ENCODE measurements around the gene VPS4A.
A peak's percentile ranks its signal among the peaks of the same experiment; 100 is the strongest.
"Not testable (repeated sequence)": the region's sequence is repeated elsewhere in the genome, so short reads cannot be mapped to it uniquely, and the experiment has no call there.

VPS4A gene

GRCh38 chr16:69310653-69311532, at the start of gene VPS4A:
Gene VPS4A (plus strand): TSS chr16:69311350. CDS start chr16:69311512, 162 bp downstream.
- DNase-seq = peak; percentile 97 to 98

- no peak for DNase-seq
These were observed 44.7 kb upstream of the VPS4A start for GRCh38 chr16:69266334-69267063.

DNA sequence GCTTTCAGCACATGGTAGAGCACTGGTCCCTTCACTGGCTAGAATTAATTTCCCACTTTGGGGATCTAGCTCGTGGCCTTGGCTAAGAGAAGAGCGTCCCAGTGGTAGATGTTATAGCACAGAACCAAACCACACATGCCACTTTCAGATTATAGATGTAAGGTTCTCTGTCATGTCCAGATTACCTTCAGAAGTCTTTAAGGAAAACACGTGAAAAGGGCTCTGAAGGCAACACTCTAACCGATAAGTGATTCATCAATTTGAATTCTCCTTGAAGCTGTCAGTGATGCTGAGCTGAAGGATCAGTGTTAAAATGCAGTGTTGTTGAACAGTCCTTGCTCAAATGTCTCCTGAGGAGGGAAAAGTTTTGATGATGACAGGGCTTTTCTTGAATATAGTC, 43.5 kb upstream of the VPS4A start:
- DNase-seq = no peak

DNA sequence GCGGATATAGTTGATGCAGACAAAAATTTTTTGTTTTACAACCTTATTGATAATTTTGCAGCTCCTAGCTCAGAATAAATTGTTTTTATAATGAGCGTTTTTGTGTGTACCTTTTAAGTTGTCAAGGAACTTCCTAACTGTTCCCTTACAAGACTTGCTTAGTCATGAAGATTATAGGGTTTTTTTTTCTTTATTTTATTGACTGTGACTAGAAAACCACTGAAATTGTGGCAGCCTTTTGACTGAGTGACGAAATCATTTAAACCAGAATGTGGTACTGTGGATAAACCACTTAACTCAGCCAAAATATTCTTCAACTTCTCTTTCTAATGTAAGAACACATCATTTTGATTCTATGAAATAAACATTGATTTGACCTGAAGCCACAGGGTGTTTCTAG, 40.8 kb upstream of the VPS4A start:
- no peak for DNase-seq

- no peak for DNase-seq
These were observed 40.3 kb upstream of the VPS4A start for GRCh38 chr16:69270831-69271230.

DNA sequence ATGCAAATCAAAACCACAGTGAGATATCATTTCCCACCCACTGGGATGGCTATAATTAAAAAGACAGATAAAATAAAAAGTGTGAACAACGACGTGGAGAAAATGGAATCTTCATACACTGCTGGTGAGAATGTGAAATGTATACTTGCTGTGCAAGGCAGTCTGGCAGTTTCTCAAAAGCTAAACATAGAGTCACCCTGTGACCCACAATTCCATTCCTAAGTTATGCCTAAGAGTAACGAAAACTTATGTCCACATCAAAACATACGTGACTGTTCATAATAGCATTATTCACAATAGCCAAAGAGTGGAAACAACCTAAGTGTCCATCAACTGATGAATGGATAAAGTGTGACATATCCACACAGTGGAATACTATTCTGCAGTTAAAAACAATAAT, 38.1 kb upstream of the VPS4A start:
- DNase-seq = no peak

DNA sequence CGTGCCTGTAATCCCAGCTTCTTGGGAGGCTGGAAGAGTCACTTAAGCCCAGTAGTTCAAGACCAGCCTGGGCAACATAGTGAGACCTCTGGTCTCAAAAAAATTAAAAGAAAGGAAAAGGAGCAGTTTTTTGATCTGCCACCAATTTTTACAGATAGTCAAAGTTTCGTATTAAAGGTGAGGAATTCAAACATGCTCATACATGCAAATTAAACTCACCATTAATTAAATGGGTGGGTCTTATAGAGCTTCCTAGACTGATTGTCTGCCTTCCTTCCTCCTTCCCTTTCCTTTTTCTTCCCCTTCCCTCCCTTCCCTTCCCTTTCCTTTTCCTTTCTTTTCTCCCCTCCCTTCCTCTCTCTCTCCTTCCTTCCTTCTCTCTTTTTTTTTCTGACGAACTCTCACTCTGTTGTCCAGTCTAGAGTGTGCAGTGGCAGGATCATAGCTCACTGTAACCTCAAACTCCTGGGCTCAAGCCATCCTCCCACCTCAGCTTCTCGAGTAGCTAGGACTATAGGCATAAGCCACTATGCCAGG, 36.4 kb upstream of the VPS4A start:
- DNase-seq = no peak

- DNase-seq = no peak
These were observed 34.7 kb upstream of the VPS4A start for GRCh38 chr16:69276148-69277115.

DNA sequence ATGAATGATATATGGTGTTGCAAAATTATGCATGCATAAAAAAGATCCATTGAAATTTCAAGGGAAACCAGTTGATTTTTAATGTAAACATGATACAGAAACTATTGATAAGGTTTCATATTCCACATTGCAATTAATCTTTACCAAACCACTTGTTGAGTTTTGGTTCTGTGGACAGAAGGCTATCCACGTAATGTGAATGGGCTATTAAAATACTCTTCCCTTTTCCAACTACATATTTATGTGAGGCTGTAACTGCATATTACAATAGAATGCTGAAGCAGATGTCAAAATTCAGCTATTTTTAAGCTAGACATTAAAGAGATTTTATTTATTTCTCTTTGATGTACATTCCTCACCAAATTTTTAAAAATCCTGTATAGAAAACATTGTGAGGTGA, 33.7 kb upstream of the VPS4A start:
- no peak for DNase-seq

DNA sequence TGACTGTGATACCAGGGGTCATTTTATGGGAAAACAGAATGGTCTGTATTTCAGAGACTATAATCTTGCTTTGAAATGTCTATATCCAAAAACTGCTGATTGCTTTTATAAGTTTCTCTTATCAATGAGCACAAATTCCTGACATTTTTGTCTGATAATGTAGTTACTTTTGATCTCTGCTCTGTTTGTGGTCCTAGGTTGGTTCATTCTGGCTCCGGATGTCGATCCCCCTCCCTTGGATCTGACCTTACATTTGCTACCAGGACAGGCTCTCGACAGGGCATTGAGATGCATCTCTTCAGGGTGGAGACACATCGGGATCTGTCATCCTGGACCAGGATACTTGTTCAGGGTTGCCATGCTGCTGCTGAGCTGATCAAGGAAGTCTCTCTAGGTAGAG, 27.3 kb upstream of the VPS4A start:
- DNase-seq = no peak

GRCh38 chr16:69285240-69285639, 25.9 kb upstream of the VPS4A start:
- no peak for DNase-seq

- DNase-seq = peak; percentile 44 to 66
These were observed 24.0 kb upstream of the VPS4A start for GRCh38 chr16:69286941-69287713.

DNA sequence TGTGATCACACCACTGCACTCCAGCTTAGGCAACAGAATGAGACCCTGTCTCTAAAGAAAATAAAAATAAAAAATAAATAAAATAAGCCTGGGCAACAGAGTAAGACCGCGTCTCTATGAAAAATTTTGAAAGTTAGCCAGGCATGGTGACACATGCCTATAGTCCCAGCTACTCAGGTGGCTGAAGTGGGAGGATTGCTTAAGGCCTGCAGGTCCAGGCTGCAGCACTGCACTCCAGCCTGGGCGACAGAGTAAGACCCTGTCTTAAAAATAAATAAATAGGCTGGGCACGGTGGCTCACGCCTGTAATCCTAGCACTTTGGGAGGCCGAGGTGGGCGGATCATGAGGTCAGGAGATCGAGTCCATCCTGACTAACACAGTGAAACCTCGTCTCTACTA, 19.5 kb upstream of the VPS4A start:
- DNase-seq = not testable (repeated sequence)

- no peak for DNase-seq
These were observed 17.7 kb upstream of the VPS4A start for GRCh38 chr16:69293401-69293800.

DNA sequence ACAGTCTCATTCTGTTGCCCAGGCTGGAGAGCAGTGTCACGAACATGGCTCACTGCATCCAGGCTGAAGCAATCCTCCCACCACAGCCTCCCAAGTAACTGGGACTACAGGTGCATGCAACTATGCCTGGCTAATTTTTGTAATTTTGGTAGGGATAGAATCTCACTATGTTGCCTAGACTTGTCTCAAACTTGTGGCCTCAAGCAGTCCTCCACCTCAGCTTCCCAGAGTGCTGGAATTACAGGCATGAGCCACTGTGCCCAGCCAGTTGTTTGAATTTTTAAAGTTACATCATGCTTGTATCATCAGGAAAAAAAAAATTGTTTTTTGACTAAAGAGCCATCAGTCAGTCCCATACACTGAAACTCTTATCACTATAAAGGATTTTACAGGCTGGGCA, 17.1 kb upstream of the VPS4A start:
- no peak for DNase-seq

DNA sequence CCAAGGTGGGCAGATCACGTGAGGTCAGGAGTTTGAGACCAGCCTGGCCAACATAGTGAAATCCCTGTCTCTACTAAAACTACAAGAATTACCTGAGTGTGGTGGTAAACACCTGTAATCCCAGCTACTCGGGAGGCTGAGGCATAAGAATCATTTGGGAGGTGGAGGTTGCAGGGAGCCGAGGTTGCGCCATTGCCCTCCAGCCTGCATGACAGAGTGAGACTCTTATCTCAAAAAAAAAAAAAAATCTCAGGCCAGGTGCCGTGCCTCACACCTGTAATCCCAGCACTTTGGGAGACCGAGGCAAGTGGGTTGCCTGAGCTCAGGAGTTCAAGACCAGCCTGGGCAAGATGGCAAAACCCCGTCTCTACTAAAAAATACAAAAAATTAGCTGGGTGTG, 14.4 kb upstream of the VPS4A start:
- DNase-seq = not testable (repeated sequence)

GRCh38 chr16:69298261-69298660, 12.9 kb upstream of the VPS4A start:
- DNase-seq = no peak

DNA sequence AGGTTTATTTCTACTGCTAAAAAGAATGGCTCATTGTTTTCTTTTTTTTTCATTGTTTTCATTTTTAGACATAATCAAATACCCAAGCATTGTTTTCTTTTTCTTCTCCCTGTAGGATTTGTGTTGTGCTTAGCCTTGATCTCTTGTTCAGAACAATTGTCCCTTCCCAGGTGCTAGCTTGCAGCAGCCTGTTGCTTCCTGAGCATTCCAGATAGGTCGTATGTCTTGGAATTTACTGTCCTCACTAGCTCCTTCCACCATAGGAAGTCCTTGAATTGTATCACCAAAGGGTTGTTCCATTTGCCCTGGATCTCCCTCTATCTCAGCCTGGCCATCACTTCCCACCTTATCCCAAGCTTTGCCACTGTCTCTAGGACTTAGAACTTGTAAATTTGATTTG, 10.0 kb upstream of the VPS4A start:
- no peak for DNase-seq

- DNase-seq = no peak
These were observed 9.3 kb upstream of the VPS4A start for GRCh38 chr16:69301861-69302260.

- DNase-seq = no peak
These were observed 8.8 kb upstream of the VPS4A start for GRCh38 chr16:69302301-69302700.

DNA sequence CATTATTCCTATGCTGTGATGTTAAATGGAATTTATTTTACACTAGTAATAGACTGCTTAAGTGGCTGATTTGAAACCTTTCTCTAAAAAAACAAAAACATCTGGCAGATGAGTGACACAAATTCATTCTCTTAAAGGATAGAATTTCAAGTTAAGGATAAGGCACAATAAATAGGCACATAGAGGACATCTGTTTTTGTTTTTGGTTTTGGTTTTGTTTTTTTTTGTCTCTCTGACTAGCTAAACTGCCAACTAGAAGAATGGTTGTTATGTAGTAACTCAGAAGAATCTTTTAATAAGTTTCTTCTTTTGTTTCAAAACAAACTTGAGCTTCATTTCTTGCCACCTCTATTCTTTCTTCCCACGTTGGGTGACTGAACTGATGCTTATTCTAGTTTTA, 5.1 kb upstream of the VPS4A start:
- no peak for DNase-seq

- DNase-seq = no peak
These were observed 4.1 kb upstream of the VPS4A start for GRCh38 chr16:69307091-69307490.

Measured in activated CD4-positive, alpha-beta T cell treated with anti-CD3 and anti-CD28 coated beads for 4 hours (primary cell).